ENCODE results near the gene HDAC9.

The HDAC9 gene

GRCh38 chr7:18503126-18503866 is 7.7 kb downstream of the HDAC9 start:
- Histone ChIP-seq H3K4ac (ENCODE audit: low read depth in 1 of 2, low read length in 2 of 2) (no peak overlapping the region), H3K4me2 (ENCODE audit: low read length, poor library complexity, severe bottlenecking) (no peak overlapping the region), H3K9ac (ENCODE audit: low read length) (no peak overlapping the region), H3K14ac (ENCODE audit: low read length in 2 of 2) (no peak overlapping the region), H2BK120ac (ENCODE audit: low read depth, low read length) (no peak overlapping the region), H3K4me3 (ENCODE audit: insufficient read depth in 1 of 2, low read depth in 1 of 2, low read length in 2 of 2) (no peak overlapping the region), H3K18ac (ENCODE audit: low read depth in 1 of 2, low read length in 2 of 2) (peak overlapping the region in 1 of 2 experiments; percentile 30), H2AFZ (ENCODE audit: low read depth, low read length) (no peak overlapping the region), H2BK12ac (ENCODE audit: low read length in 2 of 2) (no peak overlapping the region), H2BK15ac (ENCODE audit: low read depth, poor library complexity, severe bottlenecking) (no peak overlapping the region), H2AK5ac (ENCODE audit: low read length, severe bottlenecking) (no peak overlapping the region), H4K91ac (ENCODE audit: low read length) (no peak overlapping the region), H3K23ac (ENCODE audit: low read length in 2 of 2) (no peak overlapping the region), H3K4me1 (ENCODE audit: control insufficient read depth, insufficient read depth, low read depth, low read length) (no peaks in the 10 kb centered on the region), H3K79me1 (replicated peaks; ENCODE audit: low read length, poor library complexity, severe bottlenecking) (no peaks in the 10 kb centered on the region), H3K27me3 (ENCODE audit: control insufficient read depth in 1 of 2, insufficient read depth in 1 of 2, low read length in 2 of 2) (no peaks in the 10 kb centered on the region), H3K36me3 (ENCODE audit: control insufficient read depth in 1 of 2, insufficient read depth in 2 of 2, low read depth in 1 of 2, low read length in 2 of 2) (no peaks in the 10 kb centered on the region), H2BK5ac (ENCODE audit: low read depth, low read length, poor library complexity, severe bottlenecking) (no peak overlapping the region), H3K27ac (ENCODE audit: low read length, poor library complexity, severe bottlenecking) (no peak overlapping the region), H3K9me3 (ENCODE audit: control insufficient read depth, low read length) (no peaks in the 10 kb centered on the region), H4K8ac (ENCODE audit: low read length) (no peak overlapping the region)
- DNase-seq, result peak; percentile 22
- no CpG with 5 or more reads among the region's 4 CpGs for WGBS

- no peaks in the 10 kb centered on the region for H3K27me3 ChIP-seq (ENCODE audit: control insufficient read depth in 1 of 2, insufficient read depth in 1 of 2, low read length in 2 of 2)
- H3K4ac ChIP-seq (ENCODE audit: low read depth in 1 of 2, low read length in 2 of 2), result no peak overlapping the region
- DNase-seq, result no peak
- 90% methylated on average over 3 of the region's 3 CpGs for WGBS
- H2AFZ ChIP-seq (ENCODE audit: low read depth, low read length), result no peak overlapping the region
- H3K14ac ChIP-seq (ENCODE audit: low read length in 2 of 2), result no peak overlapping the region
- H2BK12ac ChIP-seq (ENCODE audit: low read length in 2 of 2), result no peak overlapping the region
- H4K8ac ChIP-seq (ENCODE audit: low read length), result no peak overlapping the region
- H3K4me3 ChIP-seq (ENCODE audit: insufficient read depth in 1 of 2, low read depth in 1 of 2, low read length in 2 of 2), result no peak overlapping the region
- H2BK5ac ChIP-seq (ENCODE audit: low read depth, low read length, poor library complexity, severe bottlenecking), result no peak overlapping the region
- H3K9me3 ChIP-seq (ENCODE audit: control insufficient read depth, low read length), result no peaks in the 10 kb centered on the region
- H3K23ac ChIP-seq (ENCODE audit: low read length in 2 of 2), result no peak overlapping the region
- no peak overlapping the region for H3K4me2 ChIP-seq (ENCODE audit: low read length, poor library complexity, severe bottlenecking)
- no peaks in the 10 kb centered on the region for H3K4me1 ChIP-seq (ENCODE audit: control insufficient read depth, insufficient read depth, low read depth, low read length)
- H2AK5ac ChIP-seq (ENCODE audit: low read length, severe bottlenecking), result no peak overlapping the region
- no peak overlapping the region for H2BK120ac ChIP-seq (ENCODE audit: low read depth, low read length)
- no peak overlapping the region for H3K27ac ChIP-seq (ENCODE audit: low read length, poor library complexity, severe bottlenecking)
- H3K18ac ChIP-seq (ENCODE audit: low read depth in 1 of 2, low read length in 2 of 2), result no peak overlapping the region
- H4K91ac ChIP-seq (ENCODE audit: low read length), result no peak overlapping the region
- H3K36me3 ChIP-seq (ENCODE audit: control insufficient read depth in 1 of 2, insufficient read depth in 2 of 2, low read depth in 1 of 2, low read length in 2 of 2), result no peaks in the 10 kb centered on the region
- H2BK15ac ChIP-seq (ENCODE audit: low read depth, poor library complexity, severe bottlenecking), result no peak overlapping the region
- no peaks in the 10 kb centered on the region for H3K79me1 ChIP-seq (replicated peaks; ENCODE audit: low read length, poor library complexity, severe bottlenecking)
- no peak overlapping the region for H3K9ac ChIP-seq (ENCODE audit: low read length)
These were observed 9.4 kb downstream of the HDAC9 start for GRCh38 chr7:18504965-18505364.

- H4K8ac ChIP-seq (ENCODE audit: low read length), result no peak overlapping the region
- no peaks in the 10 kb centered on the region for H3K36me3 ChIP-seq (ENCODE audit: control insufficient read depth in 1 of 2, insufficient read depth in 2 of 2, low read depth in 1 of 2, low read length in 2 of 2)
- 18% methylated on average over 1 of the region's 5 CpGs for WGBS
- no peak overlapping the region for H3K18ac ChIP-seq (ENCODE audit: low read depth in 1 of 2, low read length in 2 of 2)
- no peak overlapping the region for H2AK5ac ChIP-seq (ENCODE audit: low read length, severe bottlenecking)
- H3K79me1 ChIP-seq (replicated peaks; ENCODE audit: low read length, poor library complexity, severe bottlenecking), result no peaks in the 10 kb centered on the region
- H3K27ac ChIP-seq (ENCODE audit: low read length, poor library complexity, severe bottlenecking), result peak overlapping the region; percentile 52
- no peak overlapping the region for H3K4me3 ChIP-seq (ENCODE audit: insufficient read depth in 1 of 2, low read depth in 1 of 2, low read length in 2 of 2)
- no peak overlapping the region for H2BK5ac ChIP-seq (ENCODE audit: low read depth, low read length, poor library complexity, severe bottlenecking)
- H3K9me3 ChIP-seq (ENCODE audit: control insufficient read depth, low read length), result no peaks in the 10 kb centered on the region
- no peak overlapping the region for H3K4ac ChIP-seq (ENCODE audit: low read depth in 1 of 2, low read length in 2 of 2)
- H3K14ac ChIP-seq (ENCODE audit: low read length in 2 of 2), result no peak overlapping the region
- peak; percentile 89 for DNase-seq
- no peak overlapping the region for H2AFZ ChIP-seq (ENCODE audit: low read depth, low read length)
- no peak overlapping the region for H2BK120ac ChIP-seq (ENCODE audit: low read depth, low read length)
- peak overlapping the region; percentile 48 for H3K9ac ChIP-seq (ENCODE audit: low read length)
- H2BK12ac ChIP-seq (ENCODE audit: low read length in 2 of 2), result no peak overlapping the region
- H3K4me1 ChIP-seq (ENCODE audit: control insufficient read depth, insufficient read depth, low read depth, low read length), result no peaks in the 10 kb centered on the region
- no peak overlapping the region for H3K4me2 ChIP-seq (ENCODE audit: low read length, poor library complexity, severe bottlenecking)
- no peak overlapping the region for H3K23ac ChIP-seq (ENCODE audit: low read length in 2 of 2)
- no peak overlapping the region for H2BK15ac ChIP-seq (ENCODE audit: low read depth, poor library complexity, severe bottlenecking)
- no peak overlapping the region for H4K91ac ChIP-seq (ENCODE audit: low read length)
- H3K27me3 ChIP-seq (ENCODE audit: control insufficient read depth in 1 of 2, insufficient read depth in 1 of 2, low read length in 2 of 2), result no peaks in the 10 kb centered on the region
These were observed 10.4 kb downstream of the HDAC9 start for GRCh38 chr7:18505870-18506460.
